ENCODE results near the gene BICC1.

Gene BICC1

GRCh38 chr10:58567652-58568051 lies 55.0 kb downstream of the BICC1 start:
- no peaks in the 10 kb centered on the region for H3K79me2 ChIP-seq
- H3K9me3 ChIP-seq (ENCODE audit: control insufficient read depth, low read length) = no peaks in the 10 kb centered on the region
- H3K27ac ChIP-seq = no peak overlapping the region
- no peaks in the 10 kb centered on the region for H3K27me3 ChIP-seq (ENCODE audit: control insufficient read depth, insufficient read depth, low read length)
- H3K4me3 ChIP-seq (ENCODE audit: low read depth, low read length) = no peak overlapping the region
- H3K4me2 ChIP-seq (ENCODE audit: low read length) = no peak overlapping the region
- H2AFZ ChIP-seq = no peak overlapping the region
- H3K9ac ChIP-seq = no peak overlapping the region
- TF ChIP-seq, protein P1, sequence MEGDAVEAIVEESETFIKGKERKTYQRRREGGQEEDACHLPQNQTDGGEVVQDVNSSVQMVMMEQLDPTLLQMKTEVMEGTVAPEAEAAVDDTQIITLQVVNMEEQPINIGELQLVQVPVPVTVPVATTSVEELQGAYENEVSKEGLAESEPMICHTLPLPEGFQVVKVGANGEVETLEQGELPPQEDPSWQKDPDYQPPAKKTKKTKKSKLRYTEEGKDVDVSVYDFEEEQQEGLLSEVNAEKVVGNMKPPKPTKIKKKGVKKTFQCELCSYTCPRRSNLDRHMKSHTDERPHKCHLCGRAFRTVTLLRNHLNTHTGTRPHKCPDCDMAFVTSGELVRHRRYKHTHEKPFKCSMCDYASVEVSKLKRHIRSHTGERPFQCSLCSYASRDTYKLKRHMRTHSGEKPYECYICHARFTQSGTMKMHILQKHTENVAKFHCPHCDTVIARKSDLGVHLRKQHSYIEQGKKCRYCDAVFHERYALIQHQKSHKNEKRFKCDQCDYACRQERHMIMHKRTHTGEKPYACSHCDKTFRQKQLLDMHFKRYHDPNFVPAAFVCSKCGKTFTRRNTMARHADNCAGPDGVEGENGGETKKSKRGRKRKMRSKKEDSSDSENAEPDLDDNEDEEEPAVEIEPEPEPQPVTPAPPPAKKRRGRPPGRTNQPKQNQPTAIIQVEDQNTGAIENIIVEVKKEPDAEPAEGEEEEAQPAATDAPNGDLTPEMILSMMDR (IDR thresholded peaks at IDR 0.05) = no peak
- no peaks in the 10 kb centered on the region for H3K4me1 ChIP-seq
- H3K36me3 ChIP-seq (ENCODE audit: control insufficient read depth, insufficient read depth, low read length) = no peaks in the 10 kb centered on the region

DNA sequence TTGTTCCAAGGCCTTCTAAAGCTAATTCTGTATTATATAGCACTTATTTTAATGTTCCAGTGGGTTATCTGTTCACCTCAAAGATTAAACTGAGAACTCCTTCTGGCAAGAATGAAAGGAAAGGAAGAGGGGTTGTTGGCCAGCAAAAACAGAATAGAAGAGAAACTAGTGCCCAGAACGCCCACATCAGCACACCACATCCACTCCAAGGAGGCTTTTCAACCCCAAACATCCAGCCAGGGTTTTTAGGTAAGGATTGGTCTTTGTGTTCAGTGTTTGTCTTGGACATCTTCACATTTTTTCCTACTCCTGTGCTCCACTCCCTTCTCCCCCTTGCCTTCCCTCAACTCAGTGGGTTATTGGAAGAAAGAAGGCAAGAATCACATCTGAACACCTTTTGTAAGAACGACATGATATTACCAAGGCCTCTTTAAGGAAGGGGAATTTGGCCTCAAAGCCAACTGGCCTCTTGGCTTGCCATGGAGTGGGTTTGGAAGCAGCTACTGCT lies 55.8 kb downstream of the BICC1 start:
- H3K36me3 ChIP-seq (ENCODE audit: control insufficient read depth, insufficient read depth, low read length) = no peaks in the 10 kb centered on the region
- no peak overlapping the region for H3K9ac ChIP-seq
- no peak overlapping the region for H3K4me2 ChIP-seq (ENCODE audit: low read length)
- H3K27ac ChIP-seq = no peak overlapping the region
- no peak overlapping the region for H3K4me3 ChIP-seq (ENCODE audit: low read depth, low read length)
- no peaks in the 10 kb centered on the region for H3K4me1 ChIP-seq
- no peaks in the 10 kb centered on the region for H3K9me3 ChIP-seq (ENCODE audit: control insufficient read depth, low read length)
- TF ChIP-seq, protein P1 (IDR thresholded peaks at IDR 0.05) = no peak
- no peaks in the 10 kb centered on the region for H3K27me3 ChIP-seq (ENCODE audit: control insufficient read depth, insufficient read depth, low read length)
- no peaks in the 10 kb centered on the region for H3K79me2 ChIP-seq
- no peak overlapping the region for H2AFZ ChIP-seq

DNA sequence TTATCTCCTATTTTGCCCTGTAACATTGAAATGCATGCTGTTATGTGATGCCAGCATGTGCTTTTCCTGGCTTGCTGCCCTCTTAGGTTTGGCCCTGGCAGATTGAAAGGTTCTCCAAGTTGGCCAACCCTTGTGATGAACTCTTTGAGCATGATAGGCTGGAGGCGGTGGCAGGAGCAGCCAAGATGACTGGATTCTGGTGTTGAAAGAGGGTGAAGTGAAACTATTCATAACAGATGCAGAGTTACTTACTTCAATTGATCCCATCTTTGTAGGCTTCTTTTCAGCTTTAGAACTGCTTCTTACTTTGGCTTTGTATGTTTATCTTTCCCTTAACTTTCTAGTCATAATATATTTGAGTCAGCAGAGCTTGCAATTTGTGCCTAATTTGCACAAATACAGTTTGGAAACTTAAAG lies 57.6 kb downstream of the BICC1 start:
- TF ChIP-seq, protein P1 (IDR thresholded peaks at IDR 0.05) = no peak
- Histone ChIP-seq H3K27me3 (ENCODE audit: control insufficient read depth, insufficient read depth, low read length) (no peaks in the 10 kb centered on the region), H3K4me2 (ENCODE audit: low read length) (no peak overlapping the region), H2AFZ (no peak overlapping the region), H3K27ac (no peak overlapping the region), H3K36me3 (ENCODE audit: control insufficient read depth, insufficient read depth, low read length) (no peaks in the 10 kb centered on the region), H3K4me3 (ENCODE audit: low read depth, low read length) (no peak overlapping the region), H3K79me2 (no peaks in the 10 kb centered on the region), H3K9me3 (ENCODE audit: control insufficient read depth, low read length) (no peaks in the 10 kb centered on the region), H3K4me1 (no peaks in the 10 kb centered on the region), H3K9ac (no peak overlapping the region)

DNA sequence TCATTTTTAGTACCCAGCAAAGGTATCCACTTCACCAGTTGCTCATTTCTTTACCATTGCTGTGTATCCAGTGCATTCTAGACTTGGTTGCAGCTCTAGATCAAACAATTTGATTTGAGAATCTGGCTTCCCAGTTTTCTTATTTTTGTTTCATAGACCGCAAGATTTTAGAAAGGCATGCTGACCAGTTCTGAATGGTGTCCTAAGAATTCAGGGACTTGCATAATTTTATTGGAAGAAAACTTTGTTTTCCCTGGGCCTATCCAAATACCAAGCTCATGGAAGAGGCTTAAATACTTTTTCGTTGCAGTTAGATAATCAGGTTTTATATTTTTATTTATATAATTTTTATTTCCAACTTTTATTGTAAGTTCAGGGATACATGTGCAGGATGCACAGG lies 58.3 kb downstream of the BICC1 start:
- no peaks in the 10 kb centered on the region for H3K36me3 ChIP-seq (ENCODE audit: control insufficient read depth, insufficient read depth, low read length)
- no peak overlapping the region for H3K4me2 ChIP-seq (ENCODE audit: low read length)
- H3K9ac ChIP-seq = no peak overlapping the region
- H3K4me3 ChIP-seq (ENCODE audit: low read depth, low read length) = no peak overlapping the region
- H3K79me2 ChIP-seq = no peaks in the 10 kb centered on the region
- TF ChIP-seq, protein P1 (IDR thresholded peaks at IDR 0.05) = no peak
- no peak overlapping the region for H2AFZ ChIP-seq
- no peaks in the 10 kb centered on the region for H3K4me1 ChIP-seq
- H3K9me3 ChIP-seq (ENCODE audit: control insufficient read depth, low read length) = no peaks in the 10 kb centered on the region
- H3K27ac ChIP-seq = no peak overlapping the region
- H3K27me3 ChIP-seq (ENCODE audit: control insufficient read depth, insufficient read depth, low read length) = no peaks in the 10 kb centered on the region

GRCh38 chr10:58573144-58573543 lies 60.5 kb downstream of the BICC1 start:
- Histone ChIP-seq H3K9me3 (ENCODE audit: control insufficient read depth, low read length) (no peaks in the 10 kb centered on the region), H3K4me2 (ENCODE audit: low read length) (no peak overlapping the region), H3K36me3 (ENCODE audit: control insufficient read depth, insufficient read depth, low read length) (no peaks in the 10 kb centered on the region), H2AFZ (no peak overlapping the region), H3K79me2 (no peaks in the 10 kb centered on the region), H3K4me1 (no peaks in the 10 kb centered on the region), H3K9ac (no peak overlapping the region), H3K4me3 (ENCODE audit: low read depth, low read length) (no peak overlapping the region), H3K27me3 (ENCODE audit: control insufficient read depth, insufficient read depth, low read length) (no peaks in the 10 kb centered on the region), H3K27ac (no peak overlapping the region)
- TF ChIP-seq, protein P1 (IDR thresholded peaks at IDR 0.05) = no peak

All from parathyroid adenoma (tissue), 2 donors.